ENCODE results near the gene FGF9.

FGF9 gene

GRCh38 chr13:21670883-21671619 lies at the start of gene FGF9:
Gene FGF9, plus strand, starts transcription at chr13:21671073. Its CDS starts 840 bp downstream, at chr13:21671913.
- DNase-seq: peak; percentile 74

DNA sequence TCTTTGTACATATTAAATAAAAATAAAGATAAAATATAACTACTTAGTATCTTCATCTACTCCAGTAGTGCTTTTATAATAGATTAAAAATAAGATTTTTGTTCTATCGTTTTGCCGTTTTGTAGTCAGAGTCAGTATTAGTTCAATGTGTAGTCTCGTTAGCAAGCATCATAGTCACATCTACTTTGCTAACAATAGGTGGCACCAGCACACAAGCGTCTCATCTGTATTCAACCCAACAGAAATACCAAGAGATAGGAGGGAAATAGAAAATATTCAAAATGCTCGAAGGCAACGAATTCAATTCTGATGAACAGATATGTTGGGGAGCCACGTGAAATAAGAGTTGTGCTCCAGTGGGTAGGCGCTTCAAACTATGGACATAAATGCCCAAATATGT lies 45.5 kb upstream of the FGF9 start:
- no peak for DNase-seq

GRCh38 chr13:21632196-21632595 lies 38.7 kb upstream of the FGF9 start:
- DNase-seq: no peak

DNA sequence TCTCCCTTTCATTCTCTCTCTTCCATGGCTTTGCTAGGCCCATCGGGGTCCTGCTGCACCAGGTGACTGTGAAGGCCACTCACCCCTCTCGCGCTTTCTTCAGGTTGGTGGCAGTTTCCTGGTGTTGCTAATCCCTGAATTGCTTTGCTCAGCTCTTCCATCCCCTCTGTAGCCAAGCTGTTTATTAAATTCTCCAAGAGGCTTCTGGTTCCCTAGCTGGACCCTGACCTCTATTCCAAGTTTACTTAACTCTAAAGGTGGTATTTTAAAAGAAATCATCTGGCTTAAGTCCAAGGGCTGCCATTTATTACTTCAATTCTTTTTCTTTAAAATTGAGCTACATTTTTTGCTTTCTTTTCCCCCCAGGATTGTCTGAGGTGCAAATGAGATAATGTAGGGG lies 34.2 kb upstream of the FGF9 start:
- DNase-seq: no peak

DNA sequence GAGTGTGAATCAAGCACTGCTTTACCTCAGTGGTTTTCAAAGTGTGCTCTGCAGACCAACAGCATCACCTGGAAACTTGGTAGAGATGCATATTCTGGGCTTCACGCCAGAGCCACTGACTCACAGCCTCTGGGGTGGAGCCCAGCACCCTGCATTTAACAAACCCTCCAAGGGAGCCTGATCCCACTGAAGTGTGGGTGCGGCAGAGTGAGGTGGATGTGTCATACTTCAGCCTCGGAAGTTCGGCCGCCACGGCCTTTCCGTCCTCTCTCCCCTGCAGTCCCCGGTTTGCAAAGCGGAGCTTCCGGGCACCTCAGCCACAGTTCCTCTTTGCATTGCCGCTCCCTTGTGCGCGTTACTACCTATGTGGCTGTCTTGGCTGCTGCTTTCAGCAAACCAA lies 33.6 kb upstream of the FGF9 start:
- DNase-seq: no peak

DNA sequence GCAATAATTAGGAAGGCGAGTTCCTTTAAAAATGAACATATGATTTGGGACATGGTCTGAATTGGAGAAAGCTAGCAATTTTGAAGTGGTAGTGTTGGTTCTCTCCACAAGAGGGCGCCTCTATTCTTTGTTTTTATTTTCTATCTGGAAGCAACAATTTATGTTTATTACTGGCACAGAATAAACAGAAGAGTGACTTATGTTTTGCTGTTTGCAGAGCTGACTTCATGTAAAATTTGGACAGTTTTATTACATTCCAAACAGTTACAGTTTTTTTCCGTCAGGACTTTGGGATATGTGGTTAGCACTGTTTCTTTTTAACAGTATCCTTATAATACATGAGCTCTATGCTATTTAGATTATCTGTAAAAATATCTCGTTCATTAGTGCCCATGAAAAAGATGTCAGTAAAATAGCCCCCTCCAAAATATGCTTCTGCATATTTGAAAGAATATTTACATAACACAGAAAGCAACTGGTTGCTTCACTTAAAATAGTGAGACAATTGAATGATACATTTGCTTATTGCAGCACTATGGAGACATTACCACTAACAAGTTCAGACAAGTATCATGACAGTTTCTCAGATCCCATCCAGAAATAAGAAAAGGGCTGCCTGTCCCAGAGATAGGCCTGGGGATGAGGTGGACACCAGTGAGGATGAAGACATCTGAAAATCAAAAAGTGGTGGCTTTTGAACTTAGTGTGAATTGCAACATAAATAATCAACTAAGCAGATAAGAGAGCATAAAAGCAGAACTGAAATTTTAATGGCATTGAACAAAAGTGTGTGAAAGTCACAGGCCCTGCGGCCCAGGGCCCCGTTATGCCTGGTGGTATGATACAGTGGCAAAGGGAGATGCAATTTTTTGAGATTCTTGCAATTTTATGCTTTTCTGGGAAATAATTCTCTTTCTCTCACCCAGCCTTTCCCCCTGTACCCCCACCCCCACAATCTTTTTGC lies 32.3 kb upstream of the FGF9 start:
- no peak for DNase-seq

- DNase-seq: no peak
Measured at GRCh38 chr13:21639561-21639960, 31.3 kb upstream of the FGF9 start.

DNA sequence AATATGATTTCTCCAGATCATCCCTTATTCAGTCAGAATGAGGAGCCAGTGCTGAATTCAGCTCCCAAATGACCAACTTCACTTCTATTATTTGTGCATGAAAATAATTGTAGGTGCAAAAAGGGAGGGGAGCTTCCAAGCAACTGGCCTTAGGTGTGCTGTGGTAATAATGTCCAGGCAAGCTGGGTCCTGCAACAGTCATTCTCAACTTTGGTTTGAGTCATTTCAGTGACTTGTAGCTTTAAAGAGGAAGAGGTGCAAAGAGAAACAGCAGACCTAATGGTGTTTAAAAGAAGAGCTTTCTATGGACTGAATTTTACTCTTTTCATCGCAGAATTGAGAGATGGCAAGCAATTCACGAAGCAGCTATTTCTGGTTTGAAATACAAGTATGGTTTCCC lies 29.2 kb upstream of the FGF9 start:
- DNase-seq: no peak

GRCh38 chr13:21657538-21657937 lies 13.3 kb upstream of the FGF9 start:
- DNase-seq: no peak

DNA sequence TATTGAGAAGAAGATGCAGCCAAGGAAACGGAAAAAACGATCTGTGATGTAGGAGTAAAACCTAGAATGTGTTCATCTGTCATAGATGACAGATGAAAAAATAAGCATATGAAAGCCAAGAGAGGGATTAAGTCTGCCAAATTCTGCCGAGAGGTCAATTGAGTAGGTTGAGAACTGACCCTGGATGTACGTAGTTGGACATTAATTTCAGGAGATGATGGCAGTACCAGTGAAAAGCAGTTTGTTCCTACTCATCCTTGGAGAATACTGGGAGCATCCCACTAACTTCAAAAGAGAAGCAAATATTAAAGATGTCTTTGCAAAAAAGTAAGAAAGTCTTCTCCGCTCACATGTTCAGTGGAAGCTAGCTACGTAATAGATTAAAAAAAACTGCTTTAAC lies 11.8 kb upstream of the FGF9 start:
- DNase-seq: no peak

DNA sequence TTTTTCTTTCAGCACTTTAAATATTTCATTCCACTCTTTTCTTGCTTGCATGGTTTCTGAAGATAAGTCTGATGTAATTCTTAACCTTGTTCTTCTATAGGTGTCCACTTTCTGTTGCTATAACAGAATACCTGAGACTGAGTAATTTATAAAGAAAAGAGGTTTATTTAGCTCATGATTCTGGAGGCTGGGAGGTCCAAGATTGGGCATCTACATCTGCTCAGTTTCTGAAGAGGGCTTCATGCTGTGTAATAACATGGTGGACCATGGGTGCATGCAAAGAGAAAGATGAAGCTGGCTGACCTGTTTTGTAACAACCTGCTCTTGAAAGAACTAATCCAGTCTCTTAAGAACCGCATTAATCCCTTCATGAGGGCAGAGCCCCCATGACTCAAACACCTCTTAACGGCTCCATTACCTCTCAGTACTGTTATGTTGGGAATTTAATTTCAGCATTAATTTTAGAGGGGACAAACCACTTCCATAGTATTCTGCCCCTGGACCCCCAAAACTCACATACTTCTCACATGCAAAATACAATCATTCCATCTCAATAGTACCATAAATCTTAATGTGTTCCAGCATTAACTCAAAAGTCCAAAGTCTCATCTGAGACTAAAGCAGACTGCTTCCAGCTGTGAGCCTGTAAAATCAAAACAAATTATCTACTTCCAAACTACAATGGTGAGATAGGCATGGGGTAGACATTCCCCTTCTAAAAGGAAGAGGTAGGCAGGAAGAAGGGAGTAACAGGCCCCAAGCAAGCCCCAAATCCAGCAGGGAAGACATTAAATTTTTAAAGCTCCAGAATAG lies 9.6 kb upstream of the FGF9 start:
- no peak for DNase-seq

GRCh38 chr13:21663197-21663596 lies 7.7 kb upstream of the FGF9 start:
- no peak for DNase-seq

GRCh38 chr13:21668732-21669275 lies 2.1 kb upstream of the FGF9 start:
- DNase-seq: no peak

DNA sequence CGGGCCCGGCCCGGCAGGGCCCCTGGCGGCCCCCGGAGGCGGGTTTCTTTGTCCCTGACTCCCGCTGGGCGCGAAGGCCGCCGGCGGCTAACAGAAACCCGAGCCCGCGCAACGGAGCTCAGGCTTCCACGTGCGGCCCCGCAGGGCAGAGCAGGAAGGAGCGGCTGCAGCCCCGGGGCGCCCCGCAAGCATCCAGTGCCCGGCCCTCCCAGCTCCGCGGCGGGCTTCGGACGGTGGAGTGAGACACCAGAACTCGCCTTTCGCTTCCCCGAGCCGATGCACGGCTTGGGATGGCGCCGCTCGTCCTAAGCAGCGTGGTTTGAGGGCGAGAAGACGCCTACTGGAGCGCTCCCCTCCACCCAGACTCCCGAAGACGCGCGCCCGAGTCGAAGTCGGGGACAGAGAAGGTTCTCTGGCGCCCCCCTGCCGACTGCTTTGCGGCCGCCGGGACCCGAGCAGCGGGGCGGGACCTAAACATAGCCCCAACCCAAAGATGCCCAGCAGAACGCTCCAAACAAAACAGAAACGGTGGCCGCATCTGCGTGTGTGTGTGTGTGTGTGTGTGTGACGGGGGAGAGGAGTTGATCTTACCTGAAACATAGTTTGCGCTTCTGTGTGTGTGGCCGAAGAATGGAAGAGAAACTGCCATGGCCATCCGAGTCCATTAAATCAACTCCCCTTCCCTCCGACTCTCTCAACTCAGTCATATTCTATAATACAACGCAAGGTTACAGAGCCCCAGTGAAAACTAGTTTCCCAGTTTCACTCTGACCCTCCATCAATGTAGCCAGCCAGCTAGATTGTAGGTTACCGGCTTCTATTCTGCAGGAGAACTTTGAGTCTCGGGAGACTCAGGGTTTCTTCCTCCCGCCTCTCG lies 629 bp upstream of the FGF9 start:
- DNase-seq: peak; percentile 38

- no peak for DNase-seq
Measured at GRCh38 chr13:21671620-21672286, 880 bp downstream of the FGF9 start.

DNA sequence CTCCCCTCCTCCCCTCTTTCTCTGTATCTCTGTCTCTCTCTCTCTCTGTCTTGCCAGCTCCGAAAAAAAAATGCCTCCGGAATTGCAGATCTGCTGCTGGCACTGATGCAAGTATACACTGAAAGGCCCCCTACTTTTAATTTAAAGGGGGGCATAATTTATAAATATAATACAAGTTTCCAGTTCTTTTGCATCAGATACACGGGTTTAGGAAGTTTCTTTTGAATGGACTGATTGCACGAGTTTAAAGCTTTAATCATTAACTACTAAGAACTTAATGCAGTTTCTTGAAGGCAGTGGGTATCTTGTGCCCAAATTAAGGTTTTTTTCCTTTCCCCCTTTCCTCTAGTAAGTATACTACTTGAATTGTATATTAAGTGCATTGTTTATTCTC lies 1.4 kb downstream of the FGF9 start:
- no peak for DNase-seq

GRCh38 chr13:21672796-21673538 lies 2.1 kb downstream of the FGF9 start:
- no peak for DNase-seq

DNA sequence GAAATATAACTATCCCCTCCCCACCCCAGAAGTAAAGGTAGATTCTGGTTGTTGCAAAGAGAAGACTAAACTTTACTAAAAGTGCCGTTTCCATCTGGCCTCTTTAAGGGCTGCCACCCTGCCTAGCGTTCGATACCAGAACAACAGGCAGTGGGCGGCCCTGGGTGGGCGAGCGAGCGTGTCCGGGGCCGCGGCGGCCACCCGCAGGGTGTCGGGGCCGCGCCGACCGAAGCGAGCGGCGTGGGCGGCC lies 2.6 kb downstream of the FGF9 start:
- DNase-seq: no peak

GRCh38 chr13:21673789-21674489 lies 3.1 kb downstream of the FGF9 start:
- DNase-seq: peak; percentile 43

GRCh38 chr13:21674490-21675009 lies 3.7 kb downstream of the FGF9 start:
- no peak for DNase-seq
